Measurements from ENCODE around the gene LSR.

The LSR gene

GRCh38 chr19:35302446-35302845 lies 53.6 kb downstream of the LSR start:
- H3K4me3 ChIP-seq (ENCODE audit: control insufficient read depth, low read depth, low read length), result no peak overlapping the region
- DNase-seq (ENCODE audit: low read depth), result no peak
- no peak for TF ChIP-seq CTCF (IDR thresholded peaks at IDR 0.05; ENCODE audit: control insufficient read depth, insufficient read depth, low read depth, low read length, missing control alignments)

GRCh38 chr19:35303357-35303915 lies 54.6 kb downstream of the LSR start:
- no peak for TF ChIP-seq CTCF (IDR thresholded peaks at IDR 0.05; ENCODE audit: control insufficient read depth, insufficient read depth, low read depth, low read length, missing control alignments)
- DNase-seq (ENCODE audit: low read depth), result no peak
- H3K4me3 ChIP-seq (ENCODE audit: control insufficient read depth, low read depth, low read length), result no peak overlapping the region

- DNase-seq (ENCODE audit: low read depth), result no peak
- H3K4me3 ChIP-seq (ENCODE audit: control insufficient read depth, low read depth, low read length), result no peak overlapping the region
- TF ChIP-seq CTCF (IDR thresholded peaks at IDR 0.05; ENCODE audit: control insufficient read depth, insufficient read depth, low read depth, low read length, missing control alignments), result no peak
These were observed 55.2 kb downstream of the LSR start for GRCh38 chr19:35304036-35304435.

GRCh38 chr19:35305181-35305580 lies 56.4 kb downstream of the LSR start:
- DNase-seq (ENCODE audit: low read depth), result no peak
- no peak overlapping the region for H3K4me3 ChIP-seq (ENCODE audit: control insufficient read depth, low read depth, low read length)
- no peak for TF ChIP-seq CTCF (IDR thresholded peaks at IDR 0.05; ENCODE audit: control insufficient read depth, insufficient read depth, low read depth, low read length, missing control alignments)

GRCh38 chr19:35306473-35307246 lies 57.9 kb downstream of the LSR start:
- DNase-seq (ENCODE audit: low read depth), result no peak
- no peak overlapping the region for H3K4me3 ChIP-seq (ENCODE audit: control insufficient read depth, low read depth, low read length)
- peak; percentile 20 for TF ChIP-seq CTCF (IDR thresholded peaks at IDR 0.05; ENCODE audit: control insufficient read depth, insufficient read depth, low read depth, low read length, missing control alignments)

GRCh38 chr19:35307931-35308330 lies 59.1 kb downstream of the LSR start:
- no peak for TF ChIP-seq CTCF (IDR thresholded peaks at IDR 0.05; ENCODE audit: control insufficient read depth, insufficient read depth, low read depth, low read length, missing control alignments)
- no peak overlapping the region for H3K4me3 ChIP-seq (ENCODE audit: control insufficient read depth, low read depth, low read length)
- no peak for DNase-seq (ENCODE audit: low read depth)

Data from AG09309 (cell line).